H1 (cell line): ENCODE data around the gene SYVN1. TPM values are rescaled to one million over a fixed set of nuclear protein-coding genes. Genes with fewer than 3 reads are reported as not detected.

ENCODE experiments used
- CTCF ChIA-PET: fragments of 300-600 bp; sonication (Branson Sonifier 250); formaldehyde crosslinking; loops from one replicate; lab custom pipeline; 2021; ENCODE audit not compliant: partially characterized antibody; lab: Charles Lee
- POLR2A ChIA-PET: fragments of 300-600 bp; sonication (Branson Sonifier 250); formaldehyde crosslinking; loops from one replicate; lab custom pipeline; 2021; ENCODE audit warnings: inconsistent platforms; ENCODE audit not compliant: partially characterized antibody; lab: Charles Lee
- DNase-seq, 2 experiments: peaks; one replicate each; pipeline versions ENCODE4 v3.0.0 to v3.0.0-alpha.2; 2010 to 2022; ENCODE audit warnings: low spot score in 2 of 2, low read depth in 1 of 2, mixed read lengths in 1 of 2
- FAIRE-seq: peaks from 2 replicates; lab custom pipeline; 2011; peaks lifted over from hg19 to GRCh38; lab: Jason Lieb, UNC
- H2AFZ ChIP-seq: 2 replicates; pipeline ENCODE4 v1.8.1; 2012; ENCODE audit warnings: low read length, inconsistent platforms
- H2AK5ac ChIP-seq: 2 replicates; pipeline ENCODE4 v1.6.1; 2013; ENCODE audit warnings: low read depth, low read length
- H2BK120ac ChIP-seq: replicated peaks from 2 replicates; pipeline ENCODE3; 2013; ENCODE audit warnings: low read depth, low read length, inconsistent platforms
- H2BK12ac ChIP-seq: 2 replicates; pipeline ENCODE4 v1.6.1; 2013; ENCODE audit warnings: low read depth, low read length
- H2BK15ac ChIP-seq: 2 replicates; pipeline ENCODE4 v1.6.1; 2013; ENCODE audit warnings: low read length
- H2BK20ac ChIP-seq: 2 replicates; pipeline ENCODE4 v1.6.1; 2013; ENCODE audit warnings: low read length
- H2BK5ac ChIP-seq: 2 replicates; pipeline ENCODE4 v1.6.1; 2013; ENCODE audit warnings: low read depth, low read length
- H3K14ac ChIP-seq: 2 replicates; pipeline ENCODE4 v1.6.1; 2013; ENCODE audit warnings: inconsistent platforms; ENCODE audit not compliant: insufficient read length
- H3K18ac ChIP-seq: 2 replicates; pipeline ENCODE4 v1.6.1; 2013; ENCODE audit warnings: low read length; ENCODE audit errors: extremely low read depth
- H3K23ac ChIP-seq: 2 replicates; pipeline ENCODE4 v1.6.1; 2013; ENCODE audit warnings: inconsistent platforms; ENCODE audit not compliant: insufficient read length
- H3K23me2 ChIP-seq: 2 replicates; pipeline ENCODE4 v1.6.1; 2013; ENCODE audit warnings: low read depth, low read length
- H3K27ac ChIP-seq: 2 replicates; pipeline ENCODE4 v1.6.1; 2011; ENCODE audit warnings: low read depth, low read length, inconsistent platforms
- H3K27me3 ChIP-seq, 4 experiments: replicated peaks in 1 of 4; 1 replicate in 1 of 4; 2 replicates in 3 of 4; pipeline versions ENCODE4 v1.6.1 to v1.8.1; 2011 to 2013; ENCODE audit warnings: low read length in 3 of 4, mild to moderate bottlenecking in 3 of 4, inconsistent platforms in 2 of 4, mixed read lengths in 2 of 4, moderate library complexity in 1 of 4; ENCODE audit not compliant: control insufficient read depth in 3 of 4, insufficient read depth in 3 of 4; ENCODE audit errors: extremely low read depth in 1 of 4
- H3K36me3 ChIP-seq, 4 experiments: 2 replicates each; pipeline versions ENCODE4 v1.6.1 to v1.8.1; 2011 to 2013; ENCODE audit warnings: mild to moderate bottlenecking in 4 of 4, low read length in 3 of 4, moderate library complexity in 2 of 4, control low read depth in 1 of 4, inconsistent platforms in 1 of 4; ENCODE audit not compliant: insufficient read depth in 4 of 4, control insufficient read depth in 2 of 4
- H3K4ac ChIP-seq: replicated peaks from 2 replicates; pipeline ENCODE3; 2013; ENCODE audit warnings: low read length, low read depth, mixed read lengths, inconsistent platforms; ENCODE audit not compliant: insufficient read length
- H3K4me1 ChIP-seq, 4 experiments: replicated peaks in 1 of 4; 1 replicate in 1 of 4; 2 replicates in 3 of 4; pipeline versions ENCODE4 v1.6.1 to v1.8.1; 2011 to 2013; ENCODE audit warnings: low read length in 3 of 4, inconsistent platforms in 2 of 4, mixed read lengths in 1 of 4; ENCODE audit not compliant: insufficient read depth in 4 of 4, control insufficient read depth in 3 of 4
- H3K4me2 ChIP-seq, 2 experiments: 2 replicates each; pipeline versions ENCODE4 v1.6.1 to v1.8.1; 2011 to 2013; ENCODE audit warnings: low read depth in 2 of 2, low read length in 2 of 2, control low read depth in 1 of 2, inconsistent platforms in 1 of 2, mild to moderate bottlenecking in 1 of 2; ENCODE audit not compliant: insufficient read depth in 1 of 2
- H3K4me3 ChIP-seq, 4 experiments: fragments of 200-600, 300-600 bp in 1 of 4; sonication (generic), shearing (Covaris generic), sonication (Bioruptor Twin) in 1 of 4; 2 replicates each; pipeline versions ENCODE4 v1.5.1 to v1.8.1; 2011 to 2016; ENCODE audit warnings: low read length in 4 of 4, low read depth in 3 of 4, control low read depth in 2 of 4, inconsistent platforms in 2 of 4, mild to moderate bottlenecking in 2 of 4, mixed read lengths in 1 of 4, moderate library complexity in 1 of 4; ENCODE audit not compliant: insufficient read depth in 2 of 4; ENCODE audit errors: extremely low read depth in 1 of 4
- H3K56ac ChIP-seq: replicated peaks from 2 replicates; pipeline ENCODE3; 2013; ENCODE audit warnings: low read depth, mild to moderate bottlenecking, mixed read lengths, low read length, inconsistent platforms; ENCODE audit not compliant: insufficient read length
- H3K79me1 ChIP-seq: 2 replicates; pipeline ENCODE4 v1.6.1; 2013; ENCODE audit warnings: low read depth, low read length, control low read depth
- H3K79me2 ChIP-seq, 2 experiments: 2 replicates each; pipeline versions ENCODE4 v1.6.1 to v1.8.1; 2012 to 2013; ENCODE audit warnings: low read length in 2 of 2, mild to moderate bottlenecking in 2 of 2, inconsistent platforms in 1 of 2; ENCODE audit not compliant: insufficient read depth in 2 of 2, control insufficient read depth in 1 of 2
- H3K9ac ChIP-seq, 4 experiments: replicated peaks in 1 of 4; 1 replicate in 1 of 4; 2 replicates in 3 of 4; pipeline versions ENCODE4 v1.6.1 to v1.8.1; 2011 to 2013; ENCODE audit warnings: low read depth in 3 of 4, low read length in 3 of 4, control low read depth in 2 of 4, mild to moderate bottlenecking in 2 of 4, moderate library complexity in 2 of 4, inconsistent platforms in 1 of 4; ENCODE audit errors: extremely low read depth in 1 of 4
- H3K9me3 ChIP-seq, 2 experiments: 2 replicates each; pipeline versions ENCODE4 v1.6.1 to v1.8.1; 2012 to 2013; ENCODE audit warnings: mild to moderate bottlenecking in 2 of 2, moderate library complexity in 2 of 2, control low read depth in 1 of 2, inconsistent platforms in 1 of 2, low read depth in 1 of 2, low read length in 1 of 2, mixed read lengths in 1 of 2; ENCODE audit not compliant: insufficient read depth in 2 of 2
- H4K20me1 ChIP-seq, 2 experiments: replicated peaks in 1 of 2; 2 replicates each; pipeline versions ENCODE3 to v1.8.1; 2011 to 2013; ENCODE audit warnings: inconsistent platforms in 2 of 2, low read length in 2 of 2, mild to moderate bottlenecking in 1 of 2; ENCODE audit not compliant: insufficient read depth in 2 of 2, control insufficient read depth in 1 of 2
- H4K5ac ChIP-seq: 2 replicates; pipeline ENCODE4 v1.6.1; 2013; ENCODE audit warnings: low read length, low read depth, mixed read lengths, inconsistent platforms; ENCODE audit not compliant: insufficient read length
- H4K8ac ChIP-seq: 2 replicates; pipeline ENCODE4 v1.8.0; 2013; ENCODE audit warnings: mild to moderate bottlenecking, moderate library complexity, low read length, inconsistent platforms; ENCODE audit not compliant: insufficient read depth; ENCODE audit errors: extremely low read depth
- H4K91ac ChIP-seq: replicated peaks from 2 replicates; pipeline ENCODE3; 2013; ENCODE audit warnings: low read length, mixed read lengths, inconsistent platforms; ENCODE audit not compliant: insufficient read length
- CBX5 ChIP-seq: fragments of 300-800, 300-1000 bp; sonication (generic); IDR thresholded peaks from 2 replicates; pipeline ENCODE4 v1.7.1; 2016; ENCODE audit warnings: antibody characterized with exemption, low read length, low read depth
- E2F6 ChIP-seq: IDR thresholded peaks from 2 replicates; pipeline ENCODE4 v1.6.1; 2012; ENCODE audit warnings: inconsistent platforms
- HDAC2 ChIP-seq, 2 experiments: fragments of 300-600 bp in 1 of 2; sonication (generic) in 1 of 2; IDR thresholded peaks; 2 replicates each; pipeline ENCODE4 v1.6.1; 2011 to 2012; ENCODE audit warnings: low read depth in 2 of 2, low read length in 2 of 2, mild to moderate bottlenecking in 2 of 2, moderate library complexity in 2 of 2, borderline replicate concordance in 1 of 2, inconsistent platforms in 1 of 2
- HDAC6 ChIP-seq: IDR thresholded peaks from one replicate; pipeline ENCODE4 v1.7.1; 2012; ENCODE audit warnings: low read depth, mild to moderate bottlenecking, inconsistent platforms, low read length, moderate library complexity
- POLR2AphosphoS5 ChIP-seq: IDR thresholded peaks from 2 replicates; pipeline ENCODE4 v1.6.1; 2011; ENCODE audit warnings: low read depth, low read length
- RBBP5 ChIP-seq: IDR thresholded peaks from 2 replicates; pipeline ENCODE4 v1.7.1; 2012; ENCODE audit warnings: low read depth, mild to moderate bottlenecking, inconsistent platforms, low read length, moderate library complexity, borderline replicate concordance
- WGBS, 2 experiments: shearing (Covaris generic) in 1 of 2; methylation state at CpG; one replicate each; pipeline versions ENCODE4 v1.1.6 to v1.1.7; 2013 to 2015; ENCODE audit warnings: low lambda C conversion rate in 2 of 2, mixed read lengths in 2 of 2, inconsistent platforms in 1 of 2, low coverage in 1 of 2, missing lambda C conversion rate in 1 of 2; ENCODE audit not compliant: insufficient replicate concordance in 2 of 2, insufficient coverage in 1 of 2, insufficient read length in 1 of 2; ENCODE audit errors: extremely low coverage in 1 of 2, missing lambda C conversion rate in 1 of 2; 5-methylcytosine and 5-hydroxymethylcytosine counted together
- polyA plus RNA-seq, 7 experiments: library from polyadenylated mRNA; depleted of rRNA in 3 of 7; stranded (reverse) in 5 of 7; unstranded in 2 of 7; fragments of >200 nt in 5 of 7; fragments of 200-250 nt in 2 of 7; gene quantifications; 1 replicate in 5 of 7; 2 replicates in 1 of 7; 4 replicates in 1 of 7; pipeline versions ENCODE4 v1.2.1 to v1.2.3, GENCODE V29; 2011 to 2013; ENCODE audit warnings: missing spikeins in 2 of 7, mixed read lengths in 2 of 7
- total RNA-seq: library from RNA; stranded (reverse); fragmentation: NEBNext Ultra II Directional; extraction: Animal tissue kit (Norgen Biotek cat#: 25700); gene quantifications from 2 replicates; pipeline ENCODE4 v1.2.1, GENCODE V29; 2021

Gene SYVN1
- total and polyA plus RNA-seq, 2 of the 8 experiments (the other 6 are each of a cell fraction or from before 2014, with no cell fraction given), result 27.8 to 29.4 TPM

- H2BK120ac ChIP-seq, result no peak overlapping the region
- ChIA-PET POLR2A (interaction anchor here (0.7 to 16.8 kb wide), 13 partner anchors 9 to 293 kb away, joined by 3 to 230 read pairs (median 5); partner anchors contain the start of genes ARL2, BATF2, CDCA5 and FAU), CTCF (interaction anchor here (4.4 kb wide), 1 partner anchor 14 kb away, joined by 85 read pairs; the partner anchor contains the start of gene TM7SF2)
- no peak for FAIRE-seq
- peaks cover 0 to 3% of the 10 kb centered on the region in 2 experiments for H4K20me1 ChIP-seq
- H3K4me1 ChIP-seq, result peaks cover 0 to 6% (median 4%) of the 10 kb centered on the region in 4 experiments; a peak in 6 of 7 replicates
- no peak overlapping the region for H4K5ac ChIP-seq
- H4K8ac ChIP-seq, result no peak overlapping the region; the same call in 1 of the 2 replicates
- peak overlapping the region; percentile 53 to 64 for H3K4me2 ChIP-seq
- peaks cover 0 to 3% (median 0%) of the 10 kb centered on the region in 4 experiments; a peak in 1 of 8 replicates for H3K36me3 ChIP-seq
- peaks cover 2% of the 10 kb centered on the region; the same call in 1 of the 2 replicates for H3K79me1 ChIP-seq
- H3K9me3 ChIP-seq, result no peaks in the 10 kb centered on the region
- H3K27me3 ChIP-seq, result no peaks in the 10 kb centered on the region
- no peak overlapping the region for H3K18ac ChIP-seq
- no peak overlapping the region for H3K4ac ChIP-seq
- H4K91ac ChIP-seq, result no peak overlapping the region
- H3K79me2 ChIP-seq, result peaks cover 0 to 13% of the 10 kb centered on the region in 2 experiments; a peak in 1 of 4 replicates
- peak overlapping the region; percentile 29 to 88 (median 55); a peak in 5 of 8 replicates for H3K4me3 ChIP-seq
- H2BK12ac ChIP-seq, result no peak overlapping the region
- no peak overlapping the region for H3K9ac ChIP-seq
- no peak overlapping the region for H2AFZ ChIP-seq
- no peak overlapping the region for H2AK5ac ChIP-seq
- H3K14ac ChIP-seq, result no peak overlapping the region
- no peak overlapping the region; the same call in 1 of the 2 replicates for H2BK5ac ChIP-seq
- H2BK20ac ChIP-seq, result no peak overlapping the region
- WGBS, 2 experiments, result 88% methylated on average over 8 of the region's 8 CpGs; no CpG with 5 or more reads in 1 of the 2 experiments
- H2BK15ac ChIP-seq, result no peak overlapping the region
- no peak overlapping the region for H3K27ac ChIP-seq
- H3K56ac ChIP-seq, result no peak overlapping the region
- H3K23ac ChIP-seq, result no peak overlapping the region
- DNase-seq, result no peak
- TF ChIP-seq CBX5, result no peak
- no peak for TF ChIP-seq HDAC2 (IDR thresholded peaks at IDR 0.05; ENCODE audit: borderline replicate concordance in 1 of 2, low read depth in 2 of 2, low read length in 2 of 2)
- TF ChIP-seq RBBP5, result no peak
- TF ChIP-seq E2F6, result no peak
- no peak for TF ChIP-seq POLR2AphosphoS5
- TF ChIP-seq HDAC6, result no peak
- no peaks in the 10 kb centered on the region for H3K23me2 ChIP-seq
These were observed 37.4 kb downstream of the SYVN1 start for GRCh38 chr11:65096926-65097325.
